H9 (cell line): ENCODE measurements around the gene C9orf43. TPM values are rescaled to one million over a fixed set of nuclear protein-coding genes. Genes with fewer than 3 reads are reported as not detected.
"Not testable (repeated sequence)": the region's sequence is repeated elsewhere in the genome, so short reads cannot be mapped to it uniquely, and the experiment has no call there.

ENCODE experiments used
- DNase-seq: peaks from one replicate; pipeline ENCODE4 v3.0.0-alpha.2; 2017
- H2AFZ ChIP-seq: one replicate; pipeline ENCODE4 v1.6.1; 2013; ENCODE audit warnings: mild to moderate bottlenecking, low read length, control low read depth, moderate library complexity
- H2AK5ac ChIP-seq: 2 replicates; pipeline ENCODE4 v1.6.1; 2013; ENCODE audit warnings: low read length, control low read depth, mixed read lengths; ENCODE audit not compliant: insufficient read length
- H2BK120ac ChIP-seq: one replicate; pipeline ENCODE4 v1.6.1; 2013; ENCODE audit warnings: low read depth, mild to moderate bottlenecking, low read length, control low read depth, inconsistent platforms; ENCODE audit not compliant: poor library complexity, severe bottlenecking
- H2BK12ac ChIP-seq: 2 replicates; pipeline ENCODE4 v1.6.1; 2013; ENCODE audit warnings: low read length, control low read depth, mixed read lengths, low read depth; ENCODE audit not compliant: insufficient read length
- H2BK15ac ChIP-seq: 2 replicates; pipeline ENCODE4 v1.6.1; 2013; ENCODE audit warnings: low read depth, low read length, control low read depth
- H2BK20ac ChIP-seq: one replicate; pipeline ENCODE4 v1.6.1; 2013; ENCODE audit warnings: low read depth, mild to moderate bottlenecking, low read length, control low read depth, inconsistent platforms; ENCODE audit not compliant: poor library complexity, severe bottlenecking
- H2BK5ac ChIP-seq: 2 replicates; pipeline ENCODE4 v1.6.1; 2013; ENCODE audit warnings: low read length, control low read depth, mixed read lengths; ENCODE audit not compliant: insufficient read length
- H3K14ac ChIP-seq: 2 replicates; pipeline ENCODE4 v1.6.1; 2013; ENCODE audit warnings: low read length, control low read depth; ENCODE audit not compliant: insufficient read depth
- H3K18ac ChIP-seq: 2 replicates; pipeline ENCODE4 v1.6.1; 2013; ENCODE audit warnings: low read depth, mild to moderate bottlenecking, mixed read lengths, low read length, control low read depth; ENCODE audit not compliant: insufficient read length
- H3K23ac ChIP-seq: 2 replicates; pipeline ENCODE4 v1.6.1; 2013; ENCODE audit warnings: low read length, control low read depth, mixed read lengths, low read depth; ENCODE audit not compliant: insufficient read length
- H3K23me2 ChIP-seq: 2 replicates; pipeline ENCODE4 v1.6.1; 2013; ENCODE audit warnings: low read depth, mild to moderate bottlenecking, mixed read lengths, low read length, control low read depth; ENCODE audit not compliant: insufficient read length, poor library complexity, severe bottlenecking
- H3K27ac ChIP-seq: 2 replicates; pipeline ENCODE4 v1.5.1; 2013; ENCODE audit warnings: low read length, control low read depth, mixed read lengths, low read depth; ENCODE audit not compliant: insufficient read length
- H3K27me3 ChIP-seq: 2 replicates; pipeline ENCODE4 v1.6.1; 2013; ENCODE audit warnings: low read length, control low read depth, inconsistent platforms; ENCODE audit not compliant: insufficient read depth
- H3K4ac ChIP-seq: 2 replicates; pipeline ENCODE4 v1.6.1; 2013; ENCODE audit warnings: low read depth, mild to moderate bottlenecking, control low read depth, inconsistent platforms, low read length, moderate library complexity
- H3K4me1 ChIP-seq: 2 replicates; pipeline ENCODE4 v1.6.1; 2013; ENCODE audit warnings: low read length, control low read depth, inconsistent platforms; ENCODE audit not compliant: insufficient read depth
- H3K4me2 ChIP-seq: 2 replicates; pipeline ENCODE4 v1.6.1; 2013; ENCODE audit warnings: low read length, control low read depth, mixed read lengths; ENCODE audit not compliant: insufficient read length, insufficient read depth
- H3K56ac ChIP-seq: 2 replicates; pipeline ENCODE4 v1.6.1; 2013; ENCODE audit warnings: low read depth, mild to moderate bottlenecking, mixed read lengths, low read length, control low read depth; ENCODE audit not compliant: insufficient read length
- H3K79me1 ChIP-seq: 2 replicates; pipeline ENCODE4 v1.6.1; 2013; ENCODE audit warnings: low read depth, mild to moderate bottlenecking, moderate library complexity, low read length, control low read depth, inconsistent platforms; ENCODE audit not compliant: insufficient read depth, poor library complexity, severe bottlenecking
- H3K79me2 ChIP-seq: 2 replicates; pipeline ENCODE4 v1.6.1; 2013; ENCODE audit warnings: low read length, control low read depth, inconsistent platforms; ENCODE audit not compliant: insufficient read depth
- H3K9ac ChIP-seq: 2 replicates; pipeline ENCODE4 v1.6.1; 2013; ENCODE audit warnings: low read length, control low read depth, mixed read lengths; ENCODE audit not compliant: insufficient read length; ENCODE audit errors: extremely low read depth
- H3K9me3 ChIP-seq: one replicate; pipeline ENCODE4 v1.6.1; 2013; ENCODE audit warnings: low read depth, low read length, inconsistent platforms; ENCODE audit not compliant: control insufficient read depth
- H3T11ph ChIP-seq: one replicate; pipeline ENCODE4 v1.6.1; 2013; ENCODE audit warnings: mild to moderate bottlenecking, low read length, control low read depth, inconsistent platforms
- H4K20me1 ChIP-seq: one replicate; pipeline ENCODE4 v1.6.1; 2013; ENCODE audit not compliant: control insufficient read depth, insufficient read length, insufficient read depth
- H4K5ac ChIP-seq: 2 replicates; pipeline ENCODE4 v1.6.1; 2013; ENCODE audit warnings: low read depth, mild to moderate bottlenecking, mixed read lengths, low read length, control low read depth; ENCODE audit not compliant: insufficient read length
- H4K8ac ChIP-seq: replicated peaks from 2 replicates; pipeline ENCODE4 v1.6.1; 2013; ENCODE audit warnings: low read length, control low read depth, mixed read lengths, low read depth; ENCODE audit not compliant: insufficient read length
- H4K91ac ChIP-seq: 2 replicates; pipeline ENCODE4 v1.6.1; 2013; ENCODE audit warnings: low read depth, mild to moderate bottlenecking, moderate library complexity, mixed read lengths, low read length, control low read depth; ENCODE audit not compliant: insufficient read length
- H3K27ac Mint-ChIP-seq, 3 experiments: 2 replicates in 2 of 3; 3 replicates in 1 of 3; pipeline ENCODE4 v1.8.0; 2020 to 2021; ENCODE audit warnings: mixed read lengths in 3 of 3, mild to moderate bottlenecking in 1 of 3, moderate library complexity in 1 of 3
- H3K27me3 Mint-ChIP-seq: 2 replicates; pipeline ENCODE4 v1.8.0; 2021; ENCODE audit warnings: low read depth, mild to moderate bottlenecking, moderate library complexity, mixed read lengths
- H3K36me3 Mint-ChIP-seq, 3 experiments: 2 replicates in 2 of 3; 3 replicates in 1 of 3; pipeline ENCODE4 v1.8.0; 2020 to 2021; ENCODE audit warnings: low read depth in 3 of 3, mixed read lengths in 3 of 3; ENCODE audit not compliant: insufficient read depth in 1 of 3
- H3K4me1 Mint-ChIP-seq, 2 experiments: 2 replicates each; pipeline ENCODE4 v1.8.0; 2020; ENCODE audit warnings: mixed read lengths in 2 of 2
- H3K4me3 Mint-ChIP-seq, 2 experiments: 2 replicates in 1 of 2; 3 replicates in 1 of 2; pipeline ENCODE4 v1.8.0; 2020 to 2021; ENCODE audit warnings: mild to moderate bottlenecking in 2 of 2, mixed read lengths in 2 of 2, moderate library complexity in 1 of 2
- H3K9me3 Mint-ChIP-seq, 2 experiments: 2 replicates in 1 of 2; 3 replicates in 1 of 2; pipeline ENCODE4 v1.8.0; 2020; ENCODE audit warnings: mild to moderate bottlenecking in 2 of 2, mixed read lengths in 2 of 2, moderate library complexity in 1 of 2
- CTCF ChIP-seq: fragments of 200-600 bp; sonication (generic); conservative IDR thresholded peaks from 3 replicates; pipeline ENCODE4 v1.8.0; 2021; ENCODE audit warnings: antibody characterized with exemption, mild to moderate bottlenecking
- WGBS: extraction: QIAGEN DNeasy Blood & Tissue Kit; methylation state at CpG from one replicate; pipeline ENCODE4 v1.1.7; 2013; ENCODE audit warnings: missing lambda C conversion rate, low lambda C conversion rate, mixed read lengths; ENCODE audit not compliant: insufficient read length; ENCODE audit errors: extremely low coverage; 5-methylcytosine and 5-hydroxymethylcytosine counted together
- total RNA-seq: library from RNA; stranded (reverse); gene quantifications from 2 replicates; pipeline ENCODE4 v1.2.1, GENCODE V29; 2021

Gene C9orf43
- total RNA-seq, 1 experiment from 2014 or later = 0.57 TPM

GRCh38 chr9:113364951-113365350, 45.6 kb upstream of the C9orf43 start:
- Histone ChIP-seq H3K27ac (no peak overlapping the region), H4K5ac (no peak overlapping the region), H3K27me3 (no peaks in the 10 kb centered on the region), H3K23ac (no peak overlapping the region), H3K23me2 (peaks cover 3% of the 10 kb centered on the region), H3K79me1 (no peaks in the 10 kb centered on the region), H3K9me3 (no peaks in the 10 kb centered on the region), H2AK5ac (no peak overlapping the region), H2BK5ac (no peak overlapping the region), H3K4ac (no peak overlapping the region), H2BK120ac (no peak overlapping the region), H2BK12ac (no peak overlapping the region), H3K4me2 (no peak overlapping the region), H3K4me1 (no peaks in the 10 kb centered on the region; the same call in 1 of the 2 replicates), H4K91ac (no peak overlapping the region), H2BK20ac (no peak overlapping the region), H3K56ac (no peak overlapping the region), H3K14ac (no peak overlapping the region), H2BK15ac (no peak overlapping the region), H4K20me1 (no peaks in the 10 kb centered on the region), H4K8ac (no peak overlapping the region), H3K79me2 (no peaks in the 10 kb centered on the region), H3K9ac (no peak overlapping the region), H3T11ph (no peak overlapping the region), H2AFZ (no peak overlapping the region), H3K18ac (no peak overlapping the region)
- DNase-seq = no peak
- Mint-ChIP-seq H3K36me3 (peaks cover 0 to 9% (median 4%) of the 10 kb centered on the region in 3 experiments; a peak in 3 of 7 replicates), H3K9me3 (no peaks in the 10 kb centered on the region), H3K4me3 (no peak overlapping the region), H3K4me1 (peaks cover 7 to 8% of the 10 kb centered on the region in 2 experiments), H3K27ac (no peak overlapping the region), H3K27me3 (no peaks in the 10 kb centered on the region)
- WGBS = no CpG with 5 or more reads among the region's 1 CpG
- TF ChIP-seq CTCF = no peak

GRCh38 chr9:113365652-113366051, 44.9 kb upstream of the C9orf43 start:
- not testable (repeated sequence) for H3K23ac ChIP-seq, H3K27me3 Mint-ChIP-seq, H3K4ac ChIP-seq, DNase-seq, H3K4me3 Mint-ChIP-seq, H3K27ac ChIP-seq, H3T11ph ChIP-seq, H2BK5ac ChIP-seq, H3K14ac ChIP-seq, H2BK20ac ChIP-seq, H2BK120ac ChIP-seq, H3K36me3 Mint-ChIP-seq, H3K9me3 Mint-ChIP-seq, H4K8ac ChIP-seq, H2BK12ac ChIP-seq, H3K23me2 ChIP-seq, H3K27ac Mint-ChIP-seq, H4K91ac ChIP-seq, H3K18ac ChIP-seq, H3K9me3 ChIP-seq, H2AFZ ChIP-seq, H3K79me1 ChIP-seq, H3K4me2 ChIP-seq, H2AK5ac ChIP-seq, H4K20me1 ChIP-seq, H3K4me1 ChIP-seq, H3K79me2 ChIP-seq, H3K56ac ChIP-seq, H2BK15ac ChIP-seq, H3K9ac ChIP-seq, H3K4me1 Mint-ChIP-seq, H3K27me3 ChIP-seq, H4K5ac ChIP-seq
- whole genome bisulfite sequencing = no CpG with 5 or more reads among the region's 3 CpGs
